ENCODE data around the gene EZH2. TPM values are rescaled to one million over a fixed set of nuclear protein-coding genes. Genes with fewer than 3 reads are reported as not detected.
A peak's percentile ranks its signal among the peaks of the same experiment; 100 is the strongest.

The EZH2 gene
- total and polyA plus RNA-seq, 2 of the 4 experiments (the other 2 are of a cell fraction): 13.1 to 19.8 TPM

- H2BK15ac ChIP-seq (ENCODE audit: low read depth, low read length): no peak overlapping the region
- no peak overlapping the region for H2AK9ac ChIP-seq (replicated peaks; ENCODE audit: low read depth, low read length, poor library complexity)
- CTCF ChIA-PET: interaction anchor here (0.6 to 1.0 kb wide), 2 partner anchors 9 to 369 kb away, joined by 4 to 5 read pairs; no protein-coding TSS in a partner anchor
- no peak overlapping the region for H3K27ac ChIP-seq (ENCODE audit: insufficient read depth, low read length)
- H3K36me3 ChIP-seq (ENCODE audit: control insufficient read depth, insufficient read depth, low read length): peaks cover 15% of the 10 kb centered on the region
- no peak overlapping the region for H2AK5ac ChIP-seq (ENCODE audit: low read depth, low read length)
- no peaks in the 10 kb centered on the region for H3K9me3 ChIP-seq (ENCODE audit: control insufficient read depth, insufficient read depth, low read length)
- H3K79me1 ChIP-seq (ENCODE audit: low read depth in 1 of 2, low read length in 2 of 2): peaks cover 24 to 33% of the 10 kb centered on the region in 2 experiments
- no peak overlapping the region for H3K4me2 ChIP-seq (ENCODE audit: low read depth, low read length)
- peaks cover 22% of the 10 kb centered on the region; the same call in 1 of the 2 replicates for H4K20me1 ChIP-seq (ENCODE audit: insufficient read depth, low read length)
- in situ Hi-C loops (cut with MboI; ENCODE audit: low sequenced_read_pairs) (no loop called here), dilution Hi-C loops (cut with HindIII; ENCODE audit: low sequenced_read_pairs, unreplicated experiment) (no loop called here), intact Hi-C loops (cut with micrococcal nuclease) (loop anchor here (10.0 kb wide), 1 partner anchor 259 kb away; no protein-coding TSS in a partner anchor)
- H3K4me1 ChIP-seq (ENCODE audit: control insufficient read depth, insufficient read depth, low read length): peaks cover 9% of the 10 kb centered on the region
- no peak overlapping the region for H3K9ac ChIP-seq (ENCODE audit: low read depth, low read length)
- H2BK120ac ChIP-seq (ENCODE audit: low read depth, low read length): no peak overlapping the region
- H3K4me3 ChIP-seq (ENCODE audit: insufficient read depth, low read depth, low read length): no peak overlapping the region
- H3K27me3 ChIP-seq (ENCODE audit: control insufficient read depth, insufficient read depth, low read length): no peaks in the 10 kb centered on the region
- H4K8ac ChIP-seq (ENCODE audit: low read depth in 2 of 2, low read length in 2 of 2): no peak overlapping the region
- ATAC-seq (ENCODE audit: low read depth) (peak; percentile 86), DNase-seq (peak; percentile 55)
- POLR2A ChIA-PET (ENCODE audit: unreplicated experiment): no interaction called here
- no peak overlapping the region for H2BK20ac ChIP-seq (ENCODE audit: low read depth, low read length)
- H3K14ac ChIP-seq (replicated peaks; ENCODE audit: low read depth, low read length): no peak overlapping the region
- no peak overlapping the region for H2AFZ ChIP-seq (replicated peaks; ENCODE audit: low read length, poor library complexity)
- no peak overlapping the region for H3K56ac ChIP-seq (ENCODE audit: extremely low read depth, insufficient read depth, low read length)
- no peak overlapping the region for H2BK5ac ChIP-seq (ENCODE audit: low read depth, low read length, poor library complexity, severe bottlenecking)
- no TSS peak for BruUV-seq (replicated peaks)
- no peak for TF ChIP-seq RAD21 (IDR thresholded peaks at IDR 0.05; ENCODE audit: low read length)
- no peak for TF ChIP-seq ELK1 (IDR thresholded peaks at IDR 0.05; ENCODE audit: borderline replicate concordance, low read depth, low read length)
- TF ChIP-seq USF2 (IDR thresholded peaks at IDR 0.05; ENCODE audit: low read depth, low read length): no peak
- TF ChIP-seq CEBPB (IDR thresholded peaks at IDR 0.05; ENCODE audit: low read depth, low read length): peak; percentile 64
- TF ChIP-seq SMC3 (IDR thresholded peaks at IDR 0.05; ENCODE audit: low read depth, low read length): no peak
- H4K91ac ChIP-seq (ENCODE audit: insufficient read depth, low read depth, low read length): no peak overlapping the region
- no peak overlapping the region for H3K18ac ChIP-seq (ENCODE audit: low read depth, low read length)
- H3K9me1 ChIP-seq (ENCODE audit: insufficient read depth, low read length): peaks cover 9% of the 10 kb centered on the region; the same call in 1 of the 2 replicates
- no peak overlapping the region for H3K4ac ChIP-seq (ENCODE audit: low read depth, low read length)
- no peak overlapping the region for H4K5ac ChIP-seq (ENCODE audit: low read depth, low read length)
- H3K23ac ChIP-seq (ENCODE audit: low read depth, low read length): no peak overlapping the region
Observed at GRCh38 chr7:148763622-148764021, 120.5 kb downstream of the EZH2 start.
